Skeletal muscle satellite cell (primary cell): ENCODE results near the gene RALGAPB.
A peak's percentile ranks its signal among the peaks of the same experiment; 100 is the strongest.
"Not testable (repeated sequence)": the region's sequence is repeated elsewhere in the genome, so short reads cannot be mapped to it uniquely, and the experiment has no call there.

Experiments
- H3K27me3 ChIP-seq: 2 replicates; pipeline ENCODE4 v1.7.0; 2013; ENCODE audit warnings: low read length; ENCODE audit not compliant: control insufficient read depth, insufficient read depth
- H3K36me3 ChIP-seq: 2 replicates; pipeline ENCODE4 v1.7.0; 2013; ENCODE audit warnings: mild to moderate bottlenecking, control low read depth, low read length; ENCODE audit not compliant: insufficient read depth
- H3K4me1 ChIP-seq: 2 replicates; pipeline ENCODE4 v1.7.0; 2013; ENCODE audit warnings: low read length; ENCODE audit not compliant: control insufficient read depth, insufficient read depth
- H3K4me2 ChIP-seq: 2 replicates; pipeline ENCODE4 v1.7.0; 2013; ENCODE audit warnings: mild to moderate bottlenecking, low read length
- H3K4me3 ChIP-seq: 2 replicates; pipeline ENCODE4 v1.7.0; 2013; ENCODE audit warnings: low read length
- H3K9ac ChIP-seq: 2 replicates; pipeline ENCODE4 v1.7.0; 2013; ENCODE audit warnings: mild to moderate bottlenecking, low read depth, low read length, moderate library complexity
- H3K9me3 ChIP-seq: replicated peaks from 2 replicates; pipeline ENCODE4 v1.7.0; 2013; ENCODE audit warnings: mild to moderate bottlenecking, control low read depth, low read length

Gene RALGAPB

GRCh38 chr20:38434301-38434741 lies 38.3 kb upstream of the RALGAPB start:
- Histone ChIP-seq H3K27me3 (peaks cover 7% of the 10 kb centered on the region), H3K9ac (peak overlapping the region; percentile 94), H3K4me1 (peaks cover 34% of the 10 kb centered on the region)

GRCh38 chr20:38434770-38435554 lies 37.7 kb upstream of the RALGAPB start, which contains the start of gene SNHG17:
Gene SNHG17 (minus strand): TSS chr20:38435328.
- Histone ChIP-seq H3K27me3 (peaks cover 10% of the 10 kb centered on the region), H3K36me3 (peaks cover 36% of the 10 kb centered on the region), H3K4me1 (peaks cover 34% of the 10 kb centered on the region), H3K4me2 (peak within 1 kb of the TSS; percentile 92), H3K4me3 (peak within 1 kb of the TSS; percentile 88), H3K9ac (peak within 1 kb of the TSS; percentile 94), H3K9me3 (no peaks in the 10 kb centered on the region)

More at GRCh38 chr20:38434301-38434741, 38.3 kb upstream of the RALGAPB start:
- Histone ChIP-seq H3K36me3 (peaks cover 43% of the 10 kb centered on the region), H3K9me3 (no peaks in the 10 kb centered on the region), H3K4me2 (peak overlapping the region; percentile 92), H3K4me3 (peak overlapping the region; percentile 88)

GRCh38 chr20:38435555-38435939 lies 37.1 kb upstream of the RALGAPB start:
- H3K36me3 ChIP-seq: peaks cover 36% of the 10 kb centered on the region
- H3K9ac ChIP-seq: no peak overlapping the region
- H3K9me3 ChIP-seq: no peaks in the 10 kb centered on the region
- peaks cover 34% of the 10 kb centered on the region for H3K4me1 ChIP-seq
- H3K4me3 ChIP-seq: peak overlapping the region; percentile 16
- peaks cover 10% of the 10 kb centered on the region for H3K27me3 ChIP-seq
- H3K4me2 ChIP-seq: peak overlapping the region; percentile 92

DNA sequence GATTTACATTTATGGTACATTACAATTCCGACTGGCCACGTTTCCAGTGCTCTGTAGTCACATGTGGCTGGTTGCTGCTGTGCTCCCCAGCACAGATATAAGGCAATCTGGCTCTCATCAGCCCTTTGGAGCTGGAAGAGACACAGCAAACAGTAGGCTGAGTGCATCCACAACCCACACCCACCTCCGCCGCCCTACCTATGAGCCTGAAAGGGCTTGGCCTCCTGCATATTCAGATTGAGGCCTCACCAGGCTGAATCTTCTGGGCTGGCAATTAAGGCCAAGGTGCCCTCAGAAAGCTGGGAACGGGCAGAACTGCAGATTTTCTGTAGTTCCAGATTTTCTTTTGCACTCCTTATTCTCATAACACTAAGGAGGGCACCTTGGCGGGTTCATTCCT lies 34.8 kb upstream of the RALGAPB start:
- H3K4me3 ChIP-seq: no peak overlapping the region
- H3K36me3 ChIP-seq: peaks cover 13% of the 10 kb centered on the region
- H3K9ac ChIP-seq: no peak overlapping the region
- H3K4me1 ChIP-seq: peaks cover 18% of the 10 kb centered on the region
- H3K4me2 ChIP-seq: no peak overlapping the region
- no peaks in the 10 kb centered on the region for H3K9me3 ChIP-seq
- peaks cover 16% of the 10 kb centered on the region for H3K27me3 ChIP-seq

- H3K9me3 ChIP-seq, H3K4me3 ChIP-seq, H3K4me1 ChIP-seq, H3K36me3 ChIP-seq, H3K4me2 ChIP-seq, H3K9ac ChIP-seq: not testable (repeated sequence)
- peaks cover 17% of the 10 kb centered on the region for H3K27me3 ChIP-seq
Measured at GRCh38 chr20:38441110-38441509, 31.5 kb upstream of the RALGAPB start.

- no peaks in the 10 kb centered on the region for H3K4me1 ChIP-seq
- no peaks in the 10 kb centered on the region for H3K36me3 ChIP-seq
- H3K4me2 ChIP-seq: no peak overlapping the region
- H3K9me3 ChIP-seq: no peaks in the 10 kb centered on the region
- no peak overlapping the region for H3K4me3 ChIP-seq
- no peak overlapping the region for H3K9ac ChIP-seq
- H3K27me3 ChIP-seq: peaks cover 17% of the 10 kb centered on the region
Measured at GRCh38 chr20:38441916-38442315, 30.7 kb upstream of the RALGAPB start.

GRCh38 chr20:38445381-38445796 lies 27.3 kb upstream of the RALGAPB start:
- Histone ChIP-seq H3K27me3 (peaks cover 8% of the 10 kb centered on the region), H3K4me1 (peaks cover 10% of the 10 kb centered on the region), H3K4me3 (no peak overlapping the region), H3K36me3 (peaks cover 12% of the 10 kb centered on the region), H3K9ac (no peak overlapping the region), H3K9me3 (no peaks in the 10 kb centered on the region), H3K4me2 (no peak overlapping the region)

DNA sequence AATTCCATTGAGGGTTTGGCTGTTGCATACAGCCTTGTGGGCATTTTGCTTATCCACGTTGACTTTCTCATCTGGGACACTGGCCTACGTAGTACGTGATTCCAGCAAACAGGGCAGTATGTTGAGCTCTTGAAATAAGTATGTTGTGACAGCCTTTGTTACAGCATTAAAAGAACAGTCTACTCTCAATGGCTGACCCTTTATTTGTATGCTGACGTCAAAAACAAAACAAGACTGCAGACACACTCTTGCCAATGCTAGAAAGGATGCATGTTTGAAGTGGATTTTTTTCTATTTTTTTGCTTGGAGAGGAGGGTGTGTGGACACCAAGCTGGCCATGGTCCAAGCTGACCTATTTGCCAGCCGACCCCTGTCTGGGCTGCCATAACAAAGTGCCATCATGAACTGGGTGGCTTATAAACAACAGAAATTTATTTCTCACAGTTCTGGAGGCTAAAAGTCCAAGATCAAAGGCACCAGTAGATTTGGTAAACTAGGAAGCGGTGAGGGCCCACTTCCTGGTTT lies 26.7 kb upstream of the RALGAPB start:
- H3K9me3 ChIP-seq: no peaks in the 10 kb centered on the region
- peaks cover 17% of the 10 kb centered on the region for H3K36me3 ChIP-seq
- H3K9ac ChIP-seq: peak overlapping the region; percentile 99
- peak overlapping the region; percentile 95 for H3K4me3 ChIP-seq
- H3K4me1 ChIP-seq: peaks cover 12% of the 10 kb centered on the region
- peak overlapping the region; percentile 90 for H3K4me2 ChIP-seq
- H3K27me3 ChIP-seq: peaks cover 8% of the 10 kb centered on the region

DNA sequence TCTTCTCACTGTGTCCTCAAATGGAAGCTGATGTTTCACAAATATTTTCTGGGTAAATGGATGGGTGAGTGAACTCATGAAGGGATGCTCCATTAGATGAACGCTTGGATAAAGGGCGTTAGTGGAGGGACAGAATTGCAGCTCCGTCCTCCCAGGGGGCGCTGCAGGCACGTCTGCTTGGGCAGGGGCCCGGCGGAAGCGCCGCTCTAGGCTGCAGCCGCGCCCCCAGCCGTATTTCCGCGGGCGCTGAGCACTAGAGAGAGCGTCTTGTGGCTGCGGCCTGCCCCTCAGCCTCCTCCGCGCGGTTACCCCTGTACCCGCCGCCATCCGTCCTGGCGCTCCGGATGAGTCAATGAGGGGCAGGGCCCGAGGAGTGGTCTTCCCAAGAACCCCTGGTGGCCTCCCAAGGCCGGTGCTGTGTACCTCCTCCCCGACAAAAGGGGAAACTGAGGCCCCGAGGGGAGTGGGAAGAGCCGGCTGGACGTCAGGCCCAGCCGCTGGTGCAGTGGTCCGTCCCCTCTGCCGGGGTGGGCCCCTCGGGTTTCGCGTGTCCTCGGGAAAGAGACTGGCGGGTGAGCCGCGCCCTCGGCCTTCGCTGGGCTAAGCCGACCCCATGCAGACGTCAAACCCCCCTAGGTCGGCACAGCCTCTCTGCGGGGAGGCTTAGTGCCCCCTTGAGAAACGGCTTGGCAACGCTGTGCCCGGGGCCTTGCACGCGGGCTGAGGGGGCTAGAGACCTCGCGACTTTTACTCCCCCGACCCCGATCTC lies 26.0 kb upstream of the RALGAPB start:
- Histone ChIP-seq H3K9ac (peak overlapping the region; percentile 99), H3K36me3 (peaks cover 21% of the 10 kb centered on the region), H3K4me3 (peak overlapping the region; percentile 95), H3K4me2 (peak overlapping the region; percentile 90), H3K4me1 (peaks cover 17% of the 10 kb centered on the region), H3K9me3 (no peaks in the 10 kb centered on the region), H3K27me3 (peaks cover 8% of the 10 kb centered on the region)

- Histone ChIP-seq H3K36me3 (peaks cover 21% of the 10 kb centered on the region), H3K4me3 (peak overlapping the region; percentile 95), H3K4me1 (peaks cover 17% of the 10 kb centered on the region)
Measured at GRCh38 chr20:38447251-38447661, 25.4 kb upstream of the RALGAPB start.

DNA sequence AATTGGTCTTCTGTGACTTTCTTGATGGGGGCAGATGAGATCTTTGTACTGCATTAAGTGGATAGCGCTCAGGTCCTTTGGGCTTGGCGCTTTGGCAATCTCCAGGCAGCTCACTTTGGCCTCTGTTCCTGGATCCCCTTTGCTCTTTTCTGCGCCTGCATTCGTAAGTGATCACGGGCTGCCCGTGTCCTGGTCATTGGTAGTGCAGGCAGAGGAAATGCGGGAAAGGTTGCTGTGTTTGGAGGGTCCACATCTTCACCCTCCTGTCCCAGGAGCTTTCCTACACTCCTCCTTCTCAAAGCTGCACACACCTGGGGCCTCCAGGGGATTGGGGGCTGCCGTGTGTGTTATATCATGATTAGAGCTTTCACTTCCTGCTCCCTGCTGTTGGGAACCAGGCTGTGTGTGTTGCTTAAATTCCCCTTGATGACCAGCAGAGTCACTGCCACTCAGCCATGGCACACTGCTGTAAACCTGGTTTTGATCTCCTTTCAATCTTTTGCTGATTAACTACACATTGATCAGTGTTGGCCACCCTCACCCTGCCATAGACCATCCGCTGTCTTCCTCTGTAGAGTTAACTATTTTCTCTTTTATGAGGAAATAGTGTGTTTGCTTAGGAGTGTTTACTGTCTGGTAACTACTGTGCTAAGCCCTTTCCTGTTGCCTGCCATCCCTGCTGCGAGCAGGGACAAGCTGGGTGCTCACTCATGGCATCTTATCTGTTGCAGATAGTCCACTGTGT lies 24.5 kb upstream of the RALGAPB start:
- Histone ChIP-seq H3K4me1 (peaks cover 22% of the 10 kb centered on the region), H3K9ac (no peak overlapping the region), H3K36me3 (peaks cover 21% of the 10 kb centered on the region), H3K4me2 (peak overlapping the region; percentile 1), H3K9me3 (no peaks in the 10 kb centered on the region), H3K27me3 (no peaks in the 10 kb centered on the region), H3K4me3 (no peak overlapping the region)

More at GRCh38 chr20:38447251-38447661, 25.4 kb upstream of the RALGAPB start:
- Histone ChIP-seq H3K9me3 (no peaks in the 10 kb centered on the region), H3K27me3 (peaks cover 3% of the 10 kb centered on the region), H3K9ac (peak overlapping the region; percentile 99), H3K4me2 (peak overlapping the region; percentile 90)
